Esophagus muscularis mucosa (tissue), 4 donors: ENCODE measurements around the gene SPATA16. TPM values are rescaled to one million over a fixed set of nuclear protein-coding genes. Genes with fewer than 3 reads are reported as not detected.

Source experiments
- DNase-seq: peaks from one replicate; pipeline ENCODE4 v3.0.0-alpha.2; 2017; ENCODE audit errors: extremely low spot score
- H3K27ac ChIP-seq, 4 donors: fragments of 200-600 bp; sonication (generic); replicated peaks in 1 of 4; 1 replicate in 3 of 4; 2 replicates in 1 of 4; pipeline ENCODE4 v1.5.1; 2016 to 2019; ENCODE audit warnings: mild to moderate bottlenecking in 1 of 4
- H3K27me3 ChIP-seq, 4 donors: fragments of 200-600 bp; sonication (generic); one replicate each; pipeline versions ENCODE4 v1.5.1 to v1.6.0; 2016 to 2019
- H3K36me3 ChIP-seq, 4 donors: fragments of 200-600 bp; sonication (generic); one replicate each; pipeline ENCODE4 v1.5.1; 2016 to 2019
- H3K4me1 ChIP-seq, 4 donors: fragments of 200-600 bp; sonication (generic); one replicate each; pipeline ENCODE4 v1.5.1; 2016 to 2019
- H3K4me3 ChIP-seq, 4 donors: fragments of 200-600 bp; sonication (generic); 1 replicate in 2 of 4; 2 replicates in 2 of 4; pipeline ENCODE4 v1.5.1; 2016 to 2019; ENCODE audit warnings: mild to moderate bottlenecking in 4 of 4, moderate library complexity in 1 of 4
- H3K9me3 ChIP-seq, 4 donors: fragments of 200-600 bp; sonication (generic); 1 replicate in 3 of 4; 2 replicates in 1 of 4; pipeline ENCODE4 v1.5.1; 2016 to 2019
- CTCF ChIP-seq, 3 experiments: fragments of 200-600 bp in 2 of 3; fragments of 450-650 bp in 1 of 3; sonication (generic) in 2 of 3; IDR thresholded peaks; one replicate each; pipeline ENCODE4 v1.5.1; 2017 to 2019; ENCODE audit warnings: antibody characterized with exemption in 3 of 3, mild to moderate bottlenecking in 2 of 3, moderate library complexity in 1 of 3
- EP300 ChIP-seq: sonication (generic); formaldehyde crosslinking; IDR thresholded peaks from one replicate; pipeline ENCODE4 v1.6.1; 2017; ENCODE audit warnings: antibody characterized with exemption
- POLR2A ChIP-seq: fragments of 450-650 bp; IDR thresholded peaks from one replicate; pipeline ENCODE4 v1.6.1; 2017; ENCODE audit warnings: antibody characterized with exemption, moderate library complexity, mild to moderate bottlenecking, low read depth
- POLR2AphosphoS5 ChIP-seq, 2 donors: sonication (generic); formaldehyde crosslinking; IDR thresholded peaks; one replicate each; pipeline ENCODE4 v1.6.1; 2017; ENCODE audit warnings: antibody characterized with exemption in 2 of 2
- WGBS: methylation state at CpG from one replicate; pipeline ENCODE4 v1.1.5; 2018; 5-methylcytosine and 5-hydroxymethylcytosine counted together
- intact Hi-C: fragments of 100-400 bp; cut with DNase I; formaldehyde crosslinking; loops from one replicate; pipeline ENCODE4 v1.15.1; 2023
- total RNA-seq, 4 donors: library from RNA; depleted of rRNA; stranded (reverse); fragments of >200 nt; gene quantifications; one replicate each; pipeline versions ENCODE4 v1.1.0 to v1.2.1, GENCODE V29; 2016

SPATA16 gene
- total RNA-seq, 4 donors from 2014 or later = not detected

DNA sequence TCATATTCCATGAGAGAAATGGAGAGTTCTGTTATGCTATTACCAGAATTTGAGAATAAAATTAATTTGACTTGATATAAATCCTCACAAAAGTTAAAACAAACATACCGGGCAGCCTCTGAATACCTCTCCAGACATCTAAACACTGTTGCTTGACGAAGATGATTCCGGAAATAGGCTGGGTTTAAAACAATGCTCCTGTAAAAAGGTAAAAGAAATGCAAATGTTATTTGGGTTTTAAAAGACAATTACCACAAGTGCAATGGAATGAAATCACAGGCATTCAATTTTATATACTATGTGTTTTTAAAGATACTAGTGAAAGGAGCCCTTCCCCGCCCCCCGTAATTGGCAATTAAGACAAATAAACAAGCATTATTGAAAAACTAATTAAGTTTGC, 121.7 kb downstream of the SPATA16 start:
- H3K9me3 ChIP-seq = no peaks in the 10 kb centered on the region
- intact Hi-C loops = no loop called here
- WGBS = 70% methylated on average over 5 of the region's 5 CpGs
- TF ChIP-seq CTCF (IDR thresholded peaks at IDR 0.05) (no peak), EP300 (no peak), POLR2A (no peak), POLR2AphosphoS5 (IDR thresholded peaks at IDR 0.05) (no peak)
- H3K4me3 ChIP-seq = no peak overlapping the region
- no peak overlapping the region for H3K27ac ChIP-seq
- H3K4me1 ChIP-seq = no peaks in the 10 kb centered on the region
- H3K27me3 ChIP-seq = no peaks in the 10 kb centered on the region
- DNase-seq = no peak
- no peaks in the 10 kb centered on the region for H3K36me3 ChIP-seq

- Histone ChIP-seq H3K36me3 (no peaks in the 10 kb centered on the region), H3K9me3 (no peaks in the 10 kb centered on the region), H3K4me1 (no peaks in the 10 kb centered on the region), H3K27ac (no peak overlapping the region), H3K4me3 (no peak overlapping the region), H3K27me3 (no peaks in the 10 kb centered on the region)
- WGBS = 67% methylated on average over 2 of the region's 2 CpGs
- intact Hi-C loops = no loop called here
- DNase-seq = no peak
- TF ChIP-seq POLR2A (no peak), EP300 (no peak), CTCF (IDR thresholded peaks at IDR 0.05) (no peak), POLR2AphosphoS5 (IDR thresholded peaks at IDR 0.05) (no peak)
Observed at GRCh38 chr3:173018758-173019157, 122.3 kb downstream of the SPATA16 start.

- no peak for DNase-seq
- 75% methylated on average over 3 of the region's 3 CpGs for WGBS
- no peak overlapping the region for H3K4me3 ChIP-seq
- H3K4me1 ChIP-seq = no peaks in the 10 kb centered on the region
- TF ChIP-seq EP300 (no peak), CTCF (IDR thresholded peaks at IDR 0.05) (no peak), POLR2AphosphoS5 (IDR thresholded peaks at IDR 0.05) (no peak), POLR2A (no peak)
- intact Hi-C loops = no loop called here
- no peak overlapping the region for H3K27ac ChIP-seq
- H3K36me3 ChIP-seq = no peaks in the 10 kb centered on the region
- H3K27me3 ChIP-seq = no peaks in the 10 kb centered on the region
- H3K9me3 ChIP-seq = no peaks in the 10 kb centered on the region
Observed at GRCh38 chr3:173013219-173013832, 127.7 kb downstream of the SPATA16 start.

GRCh38 chr3:173009410-173009809, 131.6 kb downstream of the SPATA16 start:
- DNase-seq = no peak
- no peak overlapping the region for H3K4me3 ChIP-seq
- H3K27me3 ChIP-seq = no peaks in the 10 kb centered on the region
- H3K27ac ChIP-seq = no peak overlapping the region
- TF ChIP-seq POLR2A = no peak
- TF ChIP-seq CTCF (IDR thresholded peaks at IDR 0.05) = no peak
- no peak for TF ChIP-seq POLR2AphosphoS5 (IDR thresholded peaks at IDR 0.05)
- no peak for TF ChIP-seq EP300
- no peaks in the 10 kb centered on the region for H3K9me3 ChIP-seq
- no peaks in the 10 kb centered on the region for H3K4me1 ChIP-seq
- WGBS = 93% methylated on average over 5 of the region's 6 CpGs
- H3K36me3 ChIP-seq = no peaks in the 10 kb centered on the region
- intact Hi-C loops = no loop called here

DNA sequence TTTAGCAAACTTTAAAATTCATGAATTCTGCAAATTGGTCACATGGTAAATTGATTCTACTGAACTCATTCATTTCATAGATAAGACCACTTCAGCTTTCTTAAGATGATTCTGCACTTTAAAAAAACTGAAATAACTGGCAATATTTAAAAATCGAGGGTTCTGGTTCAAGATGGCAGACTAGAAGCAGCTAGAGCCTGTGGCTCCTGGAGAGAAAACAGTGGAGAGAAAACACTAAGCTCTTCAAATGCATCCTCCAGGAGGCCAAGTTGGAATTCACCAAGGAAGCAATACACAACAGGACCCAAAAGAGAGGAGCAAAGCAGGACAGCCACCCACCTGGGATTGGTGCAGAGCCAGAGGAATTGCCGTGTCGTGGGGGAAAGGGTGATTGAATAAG, 132.1 kb downstream of the SPATA16 start:
- DNase-seq = no peak
- Histone ChIP-seq H3K36me3 (no peaks in the 10 kb centered on the region), H3K4me1 (no peaks in the 10 kb centered on the region), H3K9me3 (no peaks in the 10 kb centered on the region), H3K27me3 (no peaks in the 10 kb centered on the region), H3K4me3 (no peak overlapping the region), H3K27ac (no peak overlapping the region)
- no peak for TF ChIP-seq POLR2A
- TF ChIP-seq POLR2AphosphoS5 (IDR thresholded peaks at IDR 0.05) = no peak
- TF ChIP-seq EP300 = no peak
- no peak for TF ChIP-seq CTCF (IDR thresholded peaks at IDR 0.05)
- 88% methylated on average over 3 of the region's 3 CpGs for WGBS
- intact Hi-C loops = no loop called here
